NOMO-1 treated with DMSO at 0.1 percent for 48 hours (cell line): ENCODE results near the gene TSPAN3.

ENCODE experiments used
- DNase-seq: peaks from one replicate; lab custom pipeline; 2025; ENCODE audit not compliant: unreplicated experiment; lab: John Stamatoyannopoulos, UW

The TSPAN3 gene

GRCh38 chr15:77070495-77071304 lies at the start of gene TSPAN3:
Gene TSPAN3 (minus strand): TSS chr15:77071109. CDS start chr15:77070954, 155 bp downstream.
- DNase-seq, result peak; percentile 80

GRCh38 chr15:77120576-77120975 lies 49.7 kb upstream of the TSPAN3 start:
- DNase-seq, result no peak

- DNase-seq, result no peak
Observed at GRCh38 chr15:77119446-77119845, 48.5 kb upstream of the TSPAN3 start.

DNA sequence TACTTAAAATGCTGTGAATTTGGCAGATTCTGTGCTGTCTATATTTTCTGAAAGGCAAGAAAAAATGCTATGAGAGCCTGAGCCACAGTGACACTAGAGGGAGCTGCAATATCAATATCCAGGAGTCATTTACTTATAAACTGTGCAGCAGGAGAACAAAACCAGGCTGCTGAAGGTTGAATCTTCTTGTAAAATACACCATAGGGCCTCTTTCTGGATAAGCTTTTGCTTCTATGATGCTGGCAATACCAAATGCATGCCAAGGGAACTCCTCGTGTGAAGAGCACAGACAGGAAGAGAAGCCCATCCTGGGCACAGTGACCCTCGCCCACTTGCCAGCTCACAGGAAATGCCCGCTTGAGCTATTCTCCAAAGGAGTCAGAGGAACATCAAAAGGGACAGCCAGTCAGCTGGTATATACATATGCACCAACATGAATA lies 48.0 kb upstream of the TSPAN3 start:
- peak; percentile 72 for DNase-seq

DNA sequence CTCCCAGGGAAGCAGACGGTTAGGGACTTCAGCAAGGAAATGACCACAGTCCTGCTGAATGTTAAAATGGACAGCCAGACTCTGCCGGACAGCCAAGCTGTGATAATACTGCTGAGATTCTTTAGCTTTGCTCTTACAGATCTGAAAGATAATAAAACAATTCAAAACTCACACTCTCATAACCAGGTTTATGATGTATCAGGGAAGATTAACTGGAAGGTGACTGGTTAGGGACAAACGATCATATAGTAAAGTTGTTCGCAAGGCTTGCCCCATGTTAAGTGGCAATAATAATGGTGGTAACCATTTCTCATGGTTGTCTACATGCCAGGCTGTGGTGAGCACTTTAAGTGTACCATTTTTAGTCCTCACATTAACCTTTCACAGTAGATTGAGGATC lies 44.3 kb upstream of the TSPAN3 start:
- no peak for DNase-seq

DNA sequence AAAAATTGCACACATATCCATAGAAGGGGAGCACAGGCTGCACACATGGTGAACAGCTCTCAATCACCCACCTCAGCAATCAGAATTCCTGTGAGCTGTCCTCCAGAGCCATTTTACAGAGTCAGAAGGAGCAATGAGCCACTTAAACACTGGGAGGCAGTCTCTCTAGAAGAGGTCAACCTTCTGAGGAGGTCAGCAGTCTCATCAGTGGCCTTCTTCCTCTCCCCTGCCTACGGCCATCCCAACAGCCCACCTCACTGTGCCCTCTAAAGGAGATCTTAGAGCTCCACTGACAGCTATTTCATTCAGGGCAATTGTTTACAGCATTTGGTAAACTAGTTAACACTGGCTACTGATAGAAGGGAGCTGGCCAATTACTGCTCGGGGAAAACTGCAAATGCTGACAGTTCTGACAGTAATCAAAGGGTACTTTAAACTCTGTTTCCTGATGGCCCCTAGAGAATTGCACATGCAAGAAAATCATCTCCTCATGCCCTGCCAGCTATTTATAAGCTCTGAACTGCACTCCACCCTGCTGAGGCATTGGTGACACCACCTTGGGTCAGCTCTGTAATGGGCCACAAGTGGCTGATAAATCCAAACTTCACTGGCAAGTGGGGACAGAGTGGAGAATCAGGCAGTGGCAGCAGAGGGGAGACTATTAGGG lies 42.1 kb upstream of the TSPAN3 start:
- DNase-seq, result no peak

DNA sequence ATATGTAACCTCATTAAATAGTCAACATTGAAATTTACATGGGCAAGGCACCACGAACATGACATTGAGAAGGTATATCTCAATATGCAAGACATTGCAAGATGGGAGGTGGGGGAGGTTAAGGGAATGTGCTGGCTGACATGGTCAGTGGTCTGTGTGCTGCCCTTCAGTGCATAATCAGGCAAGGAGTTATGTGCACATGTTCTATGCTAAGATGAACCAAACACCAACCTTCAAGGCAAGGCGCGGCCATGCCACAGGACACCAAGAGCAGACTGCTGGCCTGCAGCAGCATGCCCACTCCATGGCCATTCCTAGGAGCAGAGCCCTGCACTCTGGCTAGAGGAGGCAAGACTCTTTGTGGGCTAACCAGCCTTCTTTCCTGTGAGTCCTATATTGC lies 40.9 kb upstream of the TSPAN3 start:
- DNase-seq, result no peak

GRCh38 chr15:77107531-77108355 lies 36.8 kb upstream of the TSPAN3 start:
- no peak for DNase-seq

DNA sequence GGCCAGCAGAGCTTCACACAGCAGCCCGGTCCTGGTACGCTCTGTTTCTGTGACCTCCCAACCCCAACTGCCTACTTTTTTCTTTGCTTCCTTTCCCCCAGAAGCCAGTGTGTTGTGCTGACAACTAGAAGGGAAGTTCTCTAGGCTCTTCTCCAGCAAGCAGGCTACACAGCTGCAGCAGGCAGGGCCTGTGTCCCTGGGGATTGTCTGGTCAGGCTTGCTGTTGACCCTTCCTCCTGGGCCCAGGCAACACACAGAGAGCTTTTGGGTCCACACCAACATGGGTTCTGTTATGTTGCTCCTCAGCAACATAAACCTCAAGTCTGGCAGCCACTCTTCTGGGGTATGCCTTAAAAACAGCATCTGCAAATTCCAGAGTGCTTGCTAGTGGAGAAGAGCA lies 36.2 kb upstream of the TSPAN3 start:
- DNase-seq, result no peak

DNA sequence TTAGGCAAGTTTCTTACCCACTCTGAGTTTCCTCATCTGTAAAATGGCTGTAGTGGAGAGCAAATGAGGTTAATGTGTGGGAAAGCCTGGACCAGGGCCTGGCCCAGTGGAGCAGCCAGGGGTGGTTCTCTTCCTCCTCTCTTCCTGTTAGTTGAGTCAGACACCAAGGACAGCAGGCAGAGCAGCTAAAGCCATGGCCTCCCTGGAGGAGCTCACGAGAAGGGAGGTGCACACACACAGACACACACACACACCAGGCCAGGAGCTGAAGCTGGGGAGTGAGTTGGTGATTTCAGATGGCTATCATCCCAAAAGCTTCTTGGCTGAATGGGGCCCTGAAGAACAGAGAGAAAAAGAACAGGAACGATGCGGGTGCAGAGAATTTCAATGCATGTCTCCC lies 33.2 kb upstream of the TSPAN3 start:
- DNase-seq, result no peak

- no peak for DNase-seq
Observed at GRCh38 chr15:77099741-77100463, 29.0 kb upstream of the TSPAN3 start.

DNA sequence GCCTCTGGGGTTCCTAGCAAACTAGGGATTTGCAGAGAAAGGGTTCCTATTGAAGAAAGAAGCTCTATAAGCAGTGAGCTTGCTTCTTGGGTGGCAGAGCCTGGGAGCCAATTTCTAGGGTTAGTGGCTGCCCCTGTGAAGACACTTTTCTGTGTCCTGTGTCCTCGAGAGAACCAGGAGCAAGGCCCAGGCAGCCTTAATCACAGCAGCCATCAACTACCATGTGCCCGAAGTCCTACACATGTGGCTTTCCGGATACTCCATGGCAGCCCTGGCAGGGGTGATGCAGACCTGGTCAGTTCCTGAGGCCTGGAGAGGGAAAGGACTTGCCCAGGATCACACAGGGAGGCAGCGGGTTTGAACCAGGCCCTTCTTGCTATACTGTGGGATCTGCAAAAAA lies 27.7 kb upstream of the TSPAN3 start:
- DNase-seq, result no peak

DNA sequence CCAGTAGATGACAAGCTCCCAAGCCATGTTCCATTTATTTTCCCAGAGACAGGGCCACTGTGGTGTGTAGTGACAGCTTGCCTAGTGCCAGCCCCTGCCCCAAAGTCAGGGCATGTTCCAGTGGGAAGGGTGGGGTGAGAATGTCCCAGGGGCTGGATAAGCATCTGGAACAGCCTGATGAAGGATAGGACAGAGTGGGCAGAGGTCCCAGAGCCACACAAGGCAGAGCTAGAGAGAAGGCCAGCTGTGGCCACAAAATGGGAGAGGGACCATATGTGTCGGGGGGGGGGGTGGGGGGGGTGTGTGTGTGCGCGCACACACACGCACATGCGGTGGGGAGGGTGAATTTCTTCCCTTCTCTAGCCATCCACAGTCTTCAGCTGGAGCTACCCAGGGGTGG lies 27.0 kb upstream of the TSPAN3 start:
- no peak for DNase-seq

- DNase-seq, result no peak
Observed at GRCh38 chr15:77097248-77097721, 26.4 kb upstream of the TSPAN3 start.

DNA sequence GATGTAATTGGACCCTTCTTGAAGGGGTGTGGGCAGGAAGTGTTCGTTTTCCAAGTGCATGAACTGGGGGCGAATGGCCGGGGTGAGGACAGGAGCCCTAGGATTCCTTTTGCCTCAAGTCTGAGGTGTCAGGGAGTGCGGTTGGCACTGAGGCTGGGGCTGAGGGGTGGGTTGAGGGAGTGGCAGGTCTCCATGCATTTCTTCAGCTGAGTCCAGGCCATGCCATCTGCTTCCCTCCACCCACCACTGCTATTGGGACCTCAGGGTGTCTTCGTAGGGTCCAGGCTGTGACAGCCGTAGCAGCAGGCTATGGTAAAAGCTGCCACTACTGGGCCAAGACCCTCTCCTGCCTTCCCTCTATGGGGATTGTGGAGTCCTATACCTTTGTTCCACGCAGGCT lies 25.6 kb upstream of the TSPAN3 start:
- DNase-seq, result no peak

- no peak for DNase-seq
Observed at GRCh38 chr15:77096138-77096537, 25.2 kb upstream of the TSPAN3 start.

DNA sequence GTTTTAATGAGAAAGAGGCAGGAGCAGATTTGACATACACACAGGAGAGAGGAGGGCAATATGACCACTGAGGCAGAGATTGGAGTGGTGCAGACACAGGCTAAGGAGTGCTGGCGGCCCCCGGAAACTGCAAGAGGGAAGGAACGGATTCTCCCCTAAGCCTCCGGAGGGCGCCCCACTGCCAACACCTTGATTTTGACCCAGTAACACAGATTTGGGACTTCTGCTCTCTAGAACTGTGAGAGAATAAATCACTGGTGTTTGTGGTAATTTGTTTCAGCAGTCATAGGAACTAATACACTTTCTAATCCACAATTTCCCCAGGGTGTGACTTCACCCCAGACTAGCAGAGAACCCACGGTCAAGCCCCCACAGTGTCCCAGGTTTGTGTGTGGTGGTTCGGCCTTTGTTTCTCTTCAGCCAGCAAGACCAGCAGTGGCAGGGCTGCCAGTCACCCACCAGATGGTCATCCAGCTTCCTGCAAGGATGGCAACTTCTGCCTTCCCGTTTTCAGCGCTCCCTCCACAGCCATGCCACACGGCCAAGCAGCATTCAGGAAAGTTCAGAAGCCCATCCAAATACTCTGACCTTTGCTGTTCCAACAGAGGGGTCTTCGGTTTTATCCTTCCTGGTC lies 23.6 kb upstream of the TSPAN3 start:
- DNase-seq, result no peak

GRCh38 chr15:77093436-77093835 lies 22.5 kb upstream of the TSPAN3 start:
- no peak for DNase-seq

DNA sequence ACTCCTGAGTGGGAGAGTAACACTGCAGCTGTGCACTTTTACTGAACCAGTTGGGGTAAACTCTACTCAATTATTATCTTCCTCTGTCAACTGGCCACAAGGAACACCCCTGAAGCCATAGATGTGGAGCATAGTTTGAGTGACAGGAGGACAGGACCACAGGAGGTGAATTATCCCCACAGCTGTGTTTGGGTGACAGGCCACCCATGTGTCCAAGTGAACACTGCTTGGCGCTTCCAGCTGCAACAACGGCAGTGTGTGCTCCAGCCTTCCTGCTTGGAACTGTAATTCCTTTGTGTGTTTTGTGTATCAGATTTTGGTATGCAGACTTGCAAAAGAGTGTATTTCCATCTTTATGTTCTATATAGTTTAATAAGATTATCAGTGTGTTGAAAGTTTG lies 20.2 kb upstream of the TSPAN3 start:
- no peak for DNase-seq

- no peak for DNase-seq
Observed at GRCh38 chr15:77087213-77087612, 16.3 kb upstream of the TSPAN3 start.
